Nephron progenitor cell (in vitro differentiated cells): ENCODE data around the gene TNS1.
"Not testable (repeated sequence)": the region's sequence is repeated elsewhere in the genome, so short reads cannot be mapped to it uniquely, and the experiment has no call there.

Experiments used
- DNase-seq: peaks from one replicate; pipeline ENCODE4 v3.0.0; 2021
- H3K27ac Mint-ChIP-seq: 2 replicates; pipeline ENCODE4 v1.8.0; 2021; ENCODE audit warnings: mild to moderate bottlenecking, moderate library complexity, mixed read lengths
- H3K27me3 Mint-ChIP-seq: 2 replicates; pipeline ENCODE4 v1.8.0; 2021; ENCODE audit warnings: mild to moderate bottlenecking, low read depth, mixed read lengths; ENCODE audit not compliant: poor library complexity
- H3K36me3 Mint-ChIP-seq: 2 replicates; pipeline ENCODE4 v1.8.0; 2021; ENCODE audit warnings: low read depth, mixed read lengths
- H3K4me1 Mint-ChIP-seq: 2 replicates; pipeline ENCODE4 v1.8.0; 2021; ENCODE audit warnings: mixed read lengths
- H3K4me3 Mint-ChIP-seq: 2 replicates; pipeline ENCODE4 v1.8.0; 2021; ENCODE audit warnings: mild to moderate bottlenecking, moderate library complexity, mixed read lengths
- H3K9me3 Mint-ChIP-seq: 2 replicates; pipeline ENCODE4 v1.8.0; 2021; ENCODE audit warnings: mild to moderate bottlenecking, moderate library complexity, mixed read lengths
- CTCF ChIP-seq: fragments of 200-600 bp; sonication (generic); IDR thresholded peaks from 2 replicates; pipeline ENCODE4 v1.5.0; 2021; ENCODE audit warnings: antibody characterized with exemption

TNS1 gene

GRCh38 chr2:217812170-217812569 is 190.6 kb downstream of the TNS1 start:
- Mint-ChIP-seq H3K9me3 (no peaks in the 10 kb centered on the region), H3K4me1 (peaks cover 41% of the 10 kb centered on the region), H3K27ac (no peak overlapping the region), H3K4me3 (no peak overlapping the region), H3K36me3 (peaks cover 58% of the 10 kb centered on the region), H3K27me3 (peaks cover 7% of the 10 kb centered on the region)
- no peak for DNase-seq
- TF ChIP-seq CTCF, result no peak

GRCh38 chr2:217810260-217810659 is 192.5 kb downstream of the TNS1 start:
- H3K27ac Mint-ChIP-seq, result no peak overlapping the region
- peaks cover 34% of the 10 kb centered on the region for H3K4me1 Mint-ChIP-seq
- H3K9me3 Mint-ChIP-seq, result no peaks in the 10 kb centered on the region
- peaks cover 11% of the 10 kb centered on the region for H3K27me3 Mint-ChIP-seq
- DNase-seq, result no peak
- no peak for TF ChIP-seq CTCF
- H3K36me3 Mint-ChIP-seq, result peaks cover 52% of the 10 kb centered on the region
- no peak overlapping the region for H3K4me3 Mint-ChIP-seq

- Mint-ChIP-seq H3K4me1 (peaks cover 33% of the 10 kb centered on the region), H3K36me3 (peaks cover 52% of the 10 kb centered on the region), H3K27me3 (peaks cover 11% of the 10 kb centered on the region), H3K27ac (no peak overlapping the region), H3K4me3 (no peak overlapping the region), H3K9me3 (no peaks in the 10 kb centered on the region)
- no peak for DNase-seq
- no peak for TF ChIP-seq CTCF
Measured at GRCh38 chr2:217809736-217810135, 193.1 kb downstream of the TNS1 start.

- H3K27ac Mint-ChIP-seq, H3K4me3 Mint-ChIP-seq, DNase-seq, H3K9me3 Mint-ChIP-seq: not testable (repeated sequence)
- peaks cover 11% of the 10 kb centered on the region for H3K27me3 Mint-ChIP-seq
- H3K36me3 Mint-ChIP-seq, result peaks cover 48% of the 10 kb centered on the region
- H3K4me1 Mint-ChIP-seq, result peaks cover 26% of the 10 kb centered on the region
Measured at GRCh38 chr2:217808967-217809366, 193.8 kb downstream of the TNS1 start.

GRCh38 chr2:217808326-217808725 is 194.5 kb downstream of the TNS1 start:
- Mint-ChIP-seq H3K4me3 (no peak overlapping the region), H3K27me3 (peaks cover 12% of the 10 kb centered on the region), H3K36me3 (peaks cover 42% of the 10 kb centered on the region), H3K27ac (no peak overlapping the region), H3K9me3 (no peaks in the 10 kb centered on the region), H3K4me1 (peaks cover 19% of the 10 kb centered on the region)
- no peak for TF ChIP-seq CTCF
- no peak for DNase-seq

GRCh38 chr2:217807753-217808152 is 195.0 kb downstream of the TNS1 start:
- Mint-ChIP-seq H3K4me1 (peaks cover 17% of the 10 kb centered on the region), H3K9me3 (no peaks in the 10 kb centered on the region), H3K4me3 (no peak overlapping the region), H3K27me3 (peaks cover 12% of the 10 kb centered on the region), H3K27ac (no peak overlapping the region), H3K36me3 (peaks cover 36% of the 10 kb centered on the region)
- no peak for DNase-seq
- TF ChIP-seq CTCF, result no peak
